Measurements from ENCODE around the gene NHLRC4. TPM values are rescaled to one million over a fixed set of nuclear protein-coding genes. Genes with fewer than 3 reads are reported as not detected.

NHLRC4 gene
- total and polyA plus RNA-seq, 9 of the 15 experiments (the other 6 are each of a cell fraction or from before 2014, with no cell fraction given), result 0.24 to 3.7 (median 1.3) TPM; not detected in 2

GRCh38 chr16:565419-566330 lies 1.1 kb upstream of the NHLRC4 start (continued):
- TF ChIP-seq FOXA1 (IDR thresholded peaks at IDR 0.05; ENCODE audit: borderline replicate concordance) (no peak), CBX8 (IDR thresholded peaks at IDR 0.05; ENCODE audit: borderline replicate concordance, extremely low read depth, low read depth, low read length, poor library complexity, severe bottlenecking) (no peak), ZNF655 (CRISPR knock-in tag; IDR thresholded peaks at IDR 0.05) (no peak), TCFL5 (CRISPR knock-in tag; conservative IDR thresholded peaks at IDR 0.05) (no peak), CUX1 (CRISPR knock-in tag; IDR thresholded peaks at IDR 0.05) (peak; percentile 69; the same call in 1 of the 2 replicates), KLF16 (IDR thresholded peaks at IDR 0.05) (peak; percentile 29; the same call in 1 of the 2 replicates), ARID4B (CRISPR knock-in tag; IDR thresholded peaks at IDR 0.05) (no peak), ZNF140 (CRISPR knock-in tag; IDR thresholded peaks at IDR 0.05) (no peak), DPF2 (IDR thresholded peaks at IDR 0.05) (no peak), VEZF1 (CRISPR knock-in tag; IDR thresholded peaks at IDR 0.05) (peak; percentile 61), TCF15 (CRISPR knock-in tag; IDR thresholded peaks at IDR 0.05) (no peak), HEY1 (CRISPR knock-in tag; IDR thresholded peaks at IDR 0.05; ENCODE audit: borderline replicate concordance) (no peak)
